GM18519 (cell line): Measurements from ENCODE around the gene LRMDA.

Source experiments
- ATAC-seq: cut with Tn5 transposase; IDR thresholded peaks from one replicate; pipeline ENCODE4 v1.9.1; 2021; ENCODE audit warnings: mild to moderate bottlenecking, moderate library complexity; ENCODE audit not compliant: unreplicated experiment, low FRiP score

LRMDA gene

DNA sequence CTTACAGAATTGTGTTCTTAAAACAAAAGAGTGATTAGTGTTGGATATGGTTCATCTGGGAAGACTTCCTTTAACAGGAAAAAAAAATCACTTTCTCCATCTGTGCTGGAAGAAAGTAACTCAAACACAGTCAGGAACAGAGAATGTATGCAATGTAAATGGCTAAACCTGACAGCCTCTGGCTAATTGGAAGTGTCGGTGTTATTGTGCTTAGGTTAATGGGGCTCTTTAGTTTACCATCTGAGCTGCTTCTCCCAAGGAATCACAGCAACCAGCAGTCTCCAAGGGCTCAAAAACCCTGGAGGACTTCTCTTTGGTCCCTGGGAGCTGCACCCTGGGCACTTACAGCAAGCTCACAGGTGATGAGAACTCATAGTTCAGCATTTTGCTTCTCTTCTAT lies 724.5 kb downstream of the LRMDA start:
- no peak for ATAC-seq

DNA sequence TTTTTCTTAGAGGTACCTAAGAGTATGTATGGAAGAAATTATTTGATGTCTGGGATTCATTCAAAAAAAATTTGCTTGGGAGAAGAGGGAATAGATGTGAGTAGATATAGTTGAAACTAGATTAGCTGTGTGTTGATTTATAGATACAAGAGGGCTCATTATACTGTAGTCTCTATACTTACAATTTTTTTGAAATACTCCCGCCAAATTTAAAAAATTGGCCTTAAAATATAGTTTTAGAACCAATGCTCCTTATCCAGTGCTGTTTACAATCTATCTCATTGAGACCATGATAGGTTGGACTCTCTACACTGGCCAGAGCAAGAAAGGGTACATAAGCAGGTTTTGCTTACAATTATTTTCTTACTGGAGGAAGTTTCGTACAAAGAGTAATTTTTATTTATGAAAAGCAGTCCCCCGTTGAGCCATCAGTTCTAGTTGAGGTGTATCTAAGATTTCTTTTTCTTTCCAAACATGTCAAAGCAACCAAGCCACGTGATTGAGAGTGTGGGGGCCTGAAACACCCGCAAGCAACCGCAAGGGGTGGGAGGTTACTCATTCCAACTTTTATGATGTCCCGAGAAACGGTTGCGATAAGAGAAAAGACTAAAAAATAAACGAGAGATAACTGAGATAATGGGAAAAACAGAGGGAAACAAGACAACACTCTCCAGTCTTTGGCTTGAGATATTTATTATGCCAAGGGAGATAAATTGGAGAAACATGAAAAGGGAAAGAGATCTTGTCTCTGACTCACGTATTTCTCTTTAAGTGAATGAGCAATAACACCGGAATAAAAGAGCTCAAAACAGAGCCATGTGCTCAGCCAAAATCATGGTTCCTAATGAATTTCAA lies 729.2 kb downstream of the LRMDA start:
- no peak for ATAC-seq

DNA sequence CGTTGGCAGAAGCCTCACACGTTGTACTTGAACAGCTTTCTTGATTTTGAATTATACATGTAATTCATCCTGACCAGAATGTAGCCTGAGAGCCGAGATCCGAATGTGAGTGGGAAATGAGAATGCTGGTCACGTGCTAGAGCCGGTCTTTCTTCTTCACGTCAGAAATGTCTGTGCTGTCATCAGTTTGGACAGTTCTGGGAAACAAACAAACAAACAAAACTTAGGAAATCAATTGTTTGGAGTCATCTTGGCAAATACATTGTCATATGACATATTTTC lies 729.8 kb downstream of the LRMDA start:
- ATAC-seq, result no peak

DNA sequence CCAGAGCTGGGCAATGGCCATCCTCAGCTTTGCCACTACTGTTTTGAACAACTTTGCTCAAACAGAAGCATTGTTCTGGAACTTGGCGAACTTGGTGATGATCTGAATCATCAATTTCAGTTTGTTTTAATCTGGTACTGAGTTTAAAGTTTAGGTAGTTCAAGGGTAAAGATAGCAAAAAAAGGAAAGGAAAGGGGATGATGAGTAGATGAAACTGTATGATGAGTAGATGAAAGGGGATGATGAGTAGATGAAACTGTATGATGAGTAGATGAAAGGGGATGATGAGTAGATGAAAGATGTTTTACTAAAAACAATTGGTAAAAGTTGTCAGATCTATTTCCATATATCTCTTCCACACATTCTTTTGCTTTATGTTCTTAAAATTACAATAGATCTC lies 737.0 kb downstream of the LRMDA start:
- no peak for ATAC-seq

DNA sequence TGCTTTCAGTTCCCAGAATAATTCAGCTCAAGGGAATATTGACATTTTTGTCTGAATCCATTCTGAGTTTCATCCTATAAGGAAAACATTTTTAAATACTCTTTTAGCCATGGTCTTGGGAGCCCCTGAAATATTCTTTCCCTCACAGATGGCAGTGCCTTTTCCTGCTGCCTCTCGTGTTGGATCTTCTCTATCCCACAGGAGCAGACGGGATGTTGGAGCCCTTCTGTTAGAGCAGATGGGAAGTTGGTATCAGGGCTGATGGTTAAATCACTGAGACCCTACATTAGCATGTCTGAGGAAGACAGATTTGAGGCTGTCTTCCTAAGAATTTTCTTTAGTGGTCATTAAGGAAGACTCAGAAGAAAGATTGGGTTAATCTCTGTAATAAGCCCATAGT lies 737.8 kb downstream of the LRMDA start:
- no peak for ATAC-seq

DNA sequence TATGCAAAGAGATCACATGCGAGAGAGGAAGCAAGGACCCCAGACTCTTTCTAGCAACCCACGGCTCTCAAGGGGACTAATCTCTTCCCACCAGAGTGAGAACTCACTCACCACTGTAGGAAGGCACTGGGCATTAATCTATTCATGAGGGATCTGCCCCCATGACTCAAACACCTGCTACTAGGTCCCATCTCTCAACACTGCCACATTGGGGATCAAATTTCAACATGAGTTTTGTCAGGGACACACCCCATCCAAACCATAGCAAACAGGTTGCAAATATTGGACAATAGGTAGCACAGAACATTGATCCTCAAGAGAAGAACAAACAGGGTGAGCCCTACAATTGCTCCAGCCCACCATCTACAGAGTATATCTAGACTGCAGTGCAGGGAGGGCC lies 740.6 kb downstream of the LRMDA start:
- ATAC-seq, result no peak

DNA sequence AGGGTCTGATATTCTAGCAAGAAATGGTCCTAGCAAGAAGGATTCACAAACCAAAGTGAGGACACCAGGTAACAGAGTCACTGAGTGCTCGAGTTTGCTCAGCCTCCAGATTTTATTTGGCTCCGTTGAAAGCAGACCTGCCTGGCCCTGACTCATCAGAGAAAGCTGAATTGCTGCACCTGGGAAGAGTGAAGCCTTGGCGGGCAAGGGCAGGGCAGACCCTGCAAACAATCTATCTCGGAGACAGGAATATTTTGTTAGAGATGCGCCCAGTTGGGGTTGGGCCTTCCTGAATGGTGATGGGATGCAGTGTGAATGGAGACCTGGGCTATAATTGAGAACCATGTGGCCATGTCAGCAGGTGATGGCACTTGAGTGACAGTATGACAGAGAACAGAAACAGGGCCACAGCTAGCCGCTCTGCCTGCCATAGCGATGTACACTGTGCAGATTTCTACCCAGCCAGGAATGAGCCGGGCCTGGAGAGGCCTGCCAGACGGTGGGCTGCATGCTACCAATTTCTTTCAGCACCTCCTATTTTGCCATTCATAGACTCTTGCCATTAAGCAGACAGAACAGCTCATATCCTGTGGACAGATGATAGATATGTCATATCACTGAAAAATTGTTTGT lies 744.2 kb downstream of the LRMDA start:
- no peak for ATAC-seq

DNA sequence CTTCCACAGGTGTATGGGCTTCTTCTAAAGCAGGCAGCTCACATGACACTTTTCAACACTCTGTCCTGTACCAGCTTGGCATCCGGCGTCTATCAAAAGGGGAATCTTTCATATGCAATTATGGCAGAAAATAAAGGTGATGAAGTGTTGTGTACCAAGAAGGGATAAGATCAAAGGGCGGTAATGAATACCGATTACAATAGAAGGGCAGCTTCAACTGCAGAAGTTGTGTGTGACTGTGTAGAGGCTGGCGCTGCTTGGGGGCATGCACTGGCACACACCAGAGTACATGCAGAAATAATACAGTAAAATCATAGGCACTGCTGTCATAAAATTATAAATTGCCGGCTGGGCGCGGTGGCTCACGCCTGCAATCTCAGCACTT lies 744.7 kb downstream of the LRMDA start:
- no peak for ATAC-seq

DNA sequence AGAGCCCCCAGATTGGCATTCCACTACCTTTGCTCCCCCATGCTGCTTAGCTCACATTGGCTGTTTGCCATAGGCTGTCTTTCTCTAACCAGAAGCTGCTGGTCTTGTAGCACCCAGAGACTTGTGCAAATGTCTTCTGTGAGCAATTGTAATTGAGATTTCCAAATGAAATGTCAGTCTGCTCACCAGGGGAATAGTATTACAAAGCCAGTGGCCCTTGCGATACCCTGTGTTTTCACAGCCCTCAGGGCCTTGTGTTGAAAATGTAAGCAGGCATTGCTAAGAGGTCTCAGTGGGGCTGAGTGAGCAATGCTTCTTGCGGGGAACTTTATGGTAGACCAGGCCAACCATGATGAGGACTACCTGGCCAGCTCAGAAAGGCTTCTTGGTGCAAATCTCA lies 746.5 kb downstream of the LRMDA start:
- no peak for ATAC-seq

DNA sequence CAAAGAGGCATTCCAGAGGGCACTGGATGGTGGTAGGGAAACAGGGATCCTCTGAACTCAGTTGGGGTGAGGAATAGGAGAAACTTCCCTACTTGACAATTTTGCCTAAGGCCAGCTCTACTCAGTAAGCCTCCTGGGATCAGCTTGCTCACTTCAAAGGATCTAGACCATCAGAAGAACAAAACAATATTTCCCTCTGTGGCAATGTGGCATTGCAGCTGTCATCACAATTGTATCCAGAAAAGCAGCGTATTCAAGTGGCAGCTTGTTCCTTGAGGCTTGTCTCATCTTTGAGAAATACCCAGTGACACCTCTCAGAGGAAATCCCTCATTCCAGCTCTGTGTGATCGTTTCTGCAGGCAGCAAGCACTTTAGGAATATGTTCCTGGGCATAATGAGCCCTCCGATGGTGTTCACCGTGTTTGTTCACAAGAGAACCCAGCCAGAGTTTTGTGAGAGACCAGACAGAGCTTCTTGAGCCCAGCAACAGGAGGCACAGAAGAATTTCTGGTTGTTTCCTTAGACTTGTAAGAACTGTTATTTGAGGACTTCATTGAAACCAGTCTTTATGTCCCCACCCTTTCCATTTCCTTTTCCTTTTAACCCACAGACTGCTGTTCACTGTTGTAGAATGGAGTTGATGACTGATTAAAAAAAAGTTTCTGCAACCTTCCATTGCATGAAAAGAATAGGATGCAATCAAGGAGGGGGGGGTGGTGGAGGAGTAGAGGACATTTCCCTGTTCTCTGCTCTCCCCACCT lies 747.3 kb downstream of the LRMDA start:
- ATAC-seq, result no peak

DNA sequence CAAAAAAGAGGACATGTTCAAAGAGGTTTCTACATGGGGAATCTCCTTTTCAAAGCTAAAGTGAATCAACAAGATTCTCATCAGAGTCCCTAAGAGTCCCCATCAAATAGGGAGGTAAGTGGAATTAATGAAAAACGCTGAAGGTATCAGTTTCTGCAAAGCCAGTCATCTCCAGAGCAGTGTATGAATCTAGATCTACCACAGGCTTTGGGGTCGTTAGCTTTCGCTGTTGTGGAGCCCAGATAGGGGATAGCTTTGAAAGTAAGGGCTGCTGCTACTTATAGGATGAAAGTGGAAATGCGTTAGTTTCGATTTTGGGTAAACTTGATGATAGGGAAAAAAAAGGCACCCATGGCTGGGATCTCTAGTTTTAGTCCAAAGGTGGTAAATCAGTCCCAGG lies 748.4 kb downstream of the LRMDA start:
- ATAC-seq, result no peak

DNA sequence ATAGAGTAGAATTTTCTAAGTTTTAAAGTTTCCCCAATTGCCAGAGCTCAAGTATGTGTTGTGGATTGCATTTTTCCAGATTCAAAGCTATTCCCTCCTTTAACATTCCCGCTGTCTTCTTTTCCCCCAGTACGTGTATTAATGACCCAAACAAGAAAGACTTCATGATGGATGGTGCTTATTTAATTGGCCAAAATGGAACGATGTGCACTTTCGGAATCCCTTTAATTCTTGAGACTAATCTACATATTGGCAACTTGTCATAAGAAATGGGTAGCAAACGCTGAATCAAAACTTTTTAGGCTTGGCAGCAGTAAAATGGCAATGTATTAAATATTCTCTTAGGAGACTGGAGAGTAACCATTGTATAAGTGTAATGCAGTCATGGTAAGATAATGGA lies 753.2 kb downstream of the LRMDA start:
- ATAC-seq, result no peak

DNA sequence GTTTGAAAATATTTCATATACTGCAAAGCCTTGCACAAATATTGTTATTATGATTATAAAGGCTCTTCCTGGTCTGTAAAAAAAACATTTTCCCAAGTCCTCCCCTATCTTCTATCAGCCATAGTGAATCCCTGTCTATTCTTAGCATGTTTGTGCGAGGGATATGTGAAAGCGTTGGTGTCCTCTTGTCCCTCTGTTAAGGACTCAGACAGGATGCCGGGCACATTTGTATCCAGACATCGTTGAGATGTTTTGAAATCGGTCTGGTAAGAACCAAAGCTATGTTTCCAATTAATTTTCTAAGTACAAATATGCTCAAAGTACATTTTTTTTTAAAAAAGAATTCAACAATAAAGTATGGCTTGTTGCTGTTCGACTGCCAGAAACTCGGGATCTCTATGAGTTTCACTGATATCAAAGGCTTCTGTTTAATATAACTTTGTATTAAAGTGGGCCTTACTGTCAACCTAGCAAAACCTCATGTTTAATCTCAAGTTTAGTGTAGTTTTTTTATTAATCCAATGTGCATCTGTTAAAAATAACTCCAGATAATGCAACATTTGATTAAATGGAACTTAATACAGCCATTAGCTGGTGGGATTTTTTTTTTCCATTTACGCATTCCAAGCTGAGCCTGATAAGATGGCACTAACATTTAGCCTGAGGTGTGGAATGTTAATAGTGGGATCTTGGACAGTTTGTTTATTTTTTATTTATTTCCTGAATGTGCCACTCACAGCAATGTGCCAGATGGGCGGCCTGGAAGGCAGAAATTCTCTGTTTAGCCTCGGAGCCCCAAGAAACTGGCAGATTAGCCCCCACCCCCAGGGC lies 754.3 kb downstream of the LRMDA start:
- ATAC-seq, result no peak

DNA sequence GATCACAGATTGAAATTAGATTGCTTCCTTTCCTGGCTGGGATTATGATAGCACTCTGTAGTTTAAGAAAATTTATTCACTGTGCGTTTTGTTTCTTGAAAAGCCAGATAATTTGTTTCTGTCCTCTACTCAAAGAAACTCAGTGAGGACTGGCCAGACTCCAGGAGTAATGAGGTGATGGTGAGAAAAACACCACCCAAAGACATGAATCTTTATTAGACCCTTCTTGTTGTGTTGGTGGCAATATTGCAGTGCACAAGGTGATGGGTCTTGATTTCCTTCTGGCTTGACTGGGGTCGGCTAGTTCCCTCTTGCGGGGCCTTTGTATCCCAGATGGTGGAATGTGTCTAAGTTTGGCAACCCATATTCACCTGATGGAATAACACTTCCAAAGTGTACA lies 756.8 kb downstream of the LRMDA start:
- ATAC-seq, result no peak

DNA sequence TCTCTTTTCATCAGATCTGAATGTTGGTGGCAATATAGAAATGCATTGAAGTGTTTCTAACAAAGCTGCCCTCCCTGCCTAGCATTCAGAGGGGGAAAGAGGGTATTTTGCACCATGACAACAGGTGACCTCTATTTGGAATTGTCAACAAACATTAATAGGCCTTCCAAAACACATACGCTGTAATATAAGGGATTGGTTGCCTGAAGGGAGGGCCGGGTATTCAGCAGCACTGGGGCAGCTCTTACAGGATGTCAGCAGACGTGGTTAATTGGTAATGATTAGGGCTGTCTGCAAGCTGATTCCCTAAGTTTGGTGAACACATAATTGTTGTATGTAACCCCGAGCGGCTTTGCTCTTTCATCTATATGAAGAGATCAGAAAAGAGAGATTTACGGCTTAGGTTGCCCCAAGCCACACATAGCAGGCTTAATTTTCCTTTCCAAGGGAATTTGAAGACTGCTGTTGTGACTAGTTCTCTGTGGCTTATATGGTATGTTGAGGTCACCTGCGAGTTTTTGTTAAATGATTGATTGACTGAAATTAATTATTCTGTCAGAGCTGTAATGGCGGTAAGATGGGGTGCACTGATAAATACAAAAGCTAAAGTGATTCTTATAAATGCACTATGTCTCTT lies 759.3 kb downstream of the LRMDA start:
- no peak for ATAC-seq

DNA sequence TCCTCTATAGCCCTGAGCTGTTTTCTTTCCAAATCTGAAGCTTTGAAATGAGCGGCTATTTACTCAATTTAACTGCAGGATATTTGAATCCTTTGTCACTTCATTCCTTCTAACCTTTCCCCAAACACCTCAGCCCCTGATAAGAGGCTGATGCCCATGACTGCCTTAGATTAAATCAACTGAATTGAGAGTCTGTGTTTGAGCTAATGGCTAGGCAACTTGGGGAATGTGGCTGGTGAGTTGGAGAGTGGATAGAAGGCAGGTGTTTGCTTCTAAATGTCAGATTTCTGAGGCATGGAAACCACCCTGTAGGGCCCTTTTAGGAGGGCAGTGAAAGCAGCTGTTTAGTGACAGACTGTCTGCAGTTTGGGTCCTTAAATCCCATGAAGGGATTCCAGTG lies 759.9 kb downstream of the LRMDA start:
- ATAC-seq, result no peak

DNA sequence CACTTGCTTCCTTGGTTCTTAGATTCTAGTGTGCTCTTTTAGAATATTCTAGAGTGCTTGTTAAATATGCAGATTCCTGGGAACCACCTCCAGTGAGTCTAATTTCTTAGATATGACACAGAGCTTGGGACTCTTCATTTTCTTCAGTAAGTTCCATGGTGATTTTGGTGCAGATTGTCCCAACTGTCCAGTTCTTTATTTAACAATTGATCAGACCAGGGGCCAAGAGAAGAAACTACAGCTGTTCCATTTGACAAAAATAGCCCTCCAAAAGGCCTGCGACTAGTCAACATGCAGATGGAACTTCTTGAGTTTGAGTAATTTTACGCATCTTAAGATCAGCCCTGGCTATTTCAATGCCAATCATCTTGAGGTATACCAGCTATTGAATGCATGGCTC lies 760.7 kb downstream of the LRMDA start:
- no peak for ATAC-seq

DNA sequence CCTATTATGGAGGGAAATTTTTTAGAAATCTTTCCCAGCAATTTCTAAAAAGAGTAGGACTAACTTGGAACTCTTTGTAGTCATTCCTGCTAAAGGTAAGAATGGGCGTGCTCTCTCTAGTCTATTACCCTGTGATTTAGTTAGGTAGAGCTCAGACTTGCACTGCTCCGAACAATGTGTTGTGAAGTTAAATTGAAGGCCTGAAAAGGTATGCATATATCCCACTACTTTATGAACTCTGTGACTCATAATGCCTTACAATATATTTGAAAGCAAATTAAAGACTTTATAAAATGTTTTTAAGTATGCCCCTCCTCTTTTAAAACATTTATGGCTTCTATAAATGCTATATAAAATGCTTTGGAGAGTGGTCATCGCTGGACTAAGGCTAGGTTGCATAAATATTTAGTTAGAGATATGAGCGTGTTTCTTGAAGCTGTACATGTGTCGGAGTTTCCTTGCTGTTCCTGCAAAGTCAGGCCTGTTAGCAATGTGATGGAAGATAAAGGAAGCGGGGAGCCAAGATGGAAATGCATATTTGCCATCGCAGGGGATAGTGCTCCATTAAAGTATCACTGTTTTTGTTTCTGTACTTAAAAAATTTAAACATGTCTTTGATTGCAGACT lies 761.4 kb downstream of the LRMDA start:
- no peak for ATAC-seq

DNA sequence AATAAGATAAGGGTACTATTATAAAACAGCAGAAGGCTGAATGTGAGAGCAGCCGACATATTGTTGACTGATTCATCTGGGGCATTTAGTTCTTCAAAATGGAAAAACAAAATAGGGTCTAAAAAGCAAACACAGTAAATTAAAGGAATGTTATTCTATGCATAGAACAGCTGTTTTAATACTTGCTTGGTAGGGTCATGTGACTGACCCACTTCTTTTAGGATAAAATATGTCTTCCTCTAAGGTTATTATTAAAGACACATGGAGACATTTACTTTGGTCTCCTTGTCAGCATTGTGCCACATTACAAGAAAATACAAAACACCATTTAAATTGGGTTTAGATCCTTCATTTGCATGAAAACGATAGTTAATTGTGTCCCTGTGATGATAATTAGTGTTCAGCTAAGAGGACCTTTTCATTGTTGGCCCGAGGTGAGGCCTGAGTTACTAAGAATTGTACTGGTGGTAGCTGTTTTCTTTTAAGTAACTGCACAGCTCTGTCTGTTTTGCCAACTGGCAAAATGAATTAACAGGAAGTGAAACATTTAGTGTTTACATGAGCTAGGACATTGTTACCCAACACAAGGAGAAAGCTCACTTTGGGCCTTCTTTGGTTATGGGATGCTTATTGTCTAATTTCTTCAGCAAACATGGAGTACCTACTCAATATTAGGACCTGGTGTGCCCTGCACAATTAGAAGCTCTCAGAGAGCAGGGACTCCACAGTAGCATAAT lies 764.4 kb downstream of the LRMDA start:
- no peak for ATAC-seq
